ENCODE results near the gene DDIAS. TPM values are rescaled to one million over a fixed set of nuclear protein-coding genes. Genes with fewer than 3 reads are reported as not detected.
"Not testable (repeated sequence)": the region's sequence is repeated elsewhere in the genome, so short reads cannot be mapped to it uniquely, and the experiment has no call there.

Gene DDIAS
- total and polyA plus RNA-seq, 10 of the 15 experiments (the other 5 are each of a cell fraction or from before 2014, with no cell fraction given): 6.9 to 27.8 (median 12.9) TPM

DNA sequence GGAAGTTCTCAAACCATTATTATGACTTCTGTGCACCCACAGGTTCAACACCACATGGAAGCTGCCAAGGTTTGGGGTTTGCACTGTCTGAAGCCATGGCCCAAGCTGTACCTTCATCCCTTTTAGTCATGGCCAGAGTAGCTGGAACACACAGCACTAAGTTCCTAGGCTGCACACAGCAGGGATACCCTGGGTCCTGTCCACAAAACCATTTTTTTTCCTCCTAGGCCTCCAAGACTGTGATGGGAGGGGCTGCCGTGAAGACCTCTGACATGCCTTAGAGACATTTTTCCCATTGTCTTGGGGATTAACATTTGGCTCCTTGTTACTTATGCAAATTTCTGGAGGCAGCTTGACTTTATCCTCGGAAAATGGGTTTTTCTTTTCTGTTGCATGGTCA, 42.7 kb downstream of the DDIAS start (continued):
- TF ChIP-seq MEF2A (IDR thresholded peaks at IDR 0.05; ENCODE audit: insufficient read depth, low read depth, low read length): no peak
- no peak for TF ChIP-seq POLR2AphosphoS5 (IDR thresholded peaks at IDR 0.05; ENCODE audit: low read length)
- no peak for TF ChIP-seq ZNF384 (IDR thresholded peaks at IDR 0.05; ENCODE audit: borderline replicate concordance, low read depth, low read length)
- TF ChIP-seq, protein P1, sequence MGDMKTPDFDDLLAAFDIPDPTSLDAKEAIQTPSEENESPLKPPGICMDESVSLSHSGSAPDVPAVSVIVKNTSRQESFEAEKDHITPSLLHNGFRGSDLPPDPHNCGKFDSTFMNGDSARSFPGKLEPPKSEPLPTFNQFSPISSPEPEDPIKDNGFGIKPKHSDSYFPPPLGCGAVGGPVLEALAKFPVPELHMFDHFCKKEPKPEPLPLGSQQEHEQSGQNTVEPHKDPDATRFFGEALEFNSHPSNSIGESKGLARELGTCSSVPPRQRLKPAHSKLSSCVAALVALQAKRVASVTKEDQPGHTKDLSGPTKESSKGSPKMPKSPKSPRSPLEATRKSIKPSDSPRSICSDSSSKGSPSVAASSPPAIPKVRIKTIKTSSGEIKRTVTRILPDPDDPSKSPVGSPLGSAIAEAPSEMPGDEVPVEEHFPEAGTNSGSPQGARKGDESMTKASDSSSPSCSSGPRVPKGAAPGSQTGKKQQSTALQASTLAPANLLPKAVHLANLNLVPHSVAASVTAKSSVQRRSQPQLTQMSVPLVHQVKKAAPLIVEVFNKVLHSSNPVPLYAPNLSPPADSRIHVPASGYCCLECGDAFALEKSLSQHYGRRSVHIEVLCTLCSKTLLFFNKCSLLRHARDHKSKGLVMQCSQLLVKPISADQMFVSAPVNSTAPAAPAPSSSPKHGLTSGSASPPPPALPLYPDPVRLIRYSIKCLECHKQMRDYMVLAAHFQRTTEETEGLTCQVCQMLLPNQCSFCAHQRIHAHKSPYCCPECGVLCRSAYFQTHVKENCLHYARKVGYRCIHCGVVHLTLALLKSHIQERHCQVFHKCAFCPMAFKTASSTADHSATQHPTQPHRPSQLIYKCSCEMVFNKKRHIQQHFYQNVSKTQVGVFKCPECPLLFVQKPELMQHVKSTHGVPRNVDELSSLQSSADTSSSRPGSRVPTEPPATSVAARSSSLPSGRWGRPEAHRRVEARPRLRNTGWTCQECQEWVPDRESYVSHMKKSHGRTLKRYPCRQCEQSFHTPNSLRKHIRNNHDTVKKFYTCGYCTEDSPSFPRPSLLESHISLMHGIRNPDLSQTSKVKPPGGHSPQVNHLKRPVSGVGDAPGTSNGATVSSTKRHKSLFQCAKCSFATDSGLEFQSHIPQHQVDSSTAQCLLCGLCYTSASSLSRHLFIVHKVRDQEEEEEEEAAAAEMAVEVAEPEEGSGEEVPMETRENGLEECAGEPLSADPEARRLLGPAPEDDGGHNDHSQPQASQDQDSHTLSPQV (IDR thresholded peaks at IDR 0.05): no peak
- TF ChIP-seq PAX8 (IDR thresholded peaks at IDR 0.05): no peak
- no peak for TF ChIP-seq YBX1 (IDR thresholded peaks at IDR 0.05)
- no peak for TF ChIP-seq RBBP5 (conservative IDR thresholded peaks at IDR 0.05)
- TF ChIP-seq SIX5 (IDR thresholded peaks at IDR 0.05; ENCODE audit: low read depth, low read length, severe bottlenecking): no peak
- no peak for TF ChIP-seq HDAC6 (IDR thresholded peaks at IDR 0.05; ENCODE audit: unreplicated experiment)
- TF ChIP-seq SUZ12 (IDR thresholded peaks at IDR 0.05; ENCODE audit: unreplicated experiment): no peak
- TF ChIP-seq, protein P2, sequence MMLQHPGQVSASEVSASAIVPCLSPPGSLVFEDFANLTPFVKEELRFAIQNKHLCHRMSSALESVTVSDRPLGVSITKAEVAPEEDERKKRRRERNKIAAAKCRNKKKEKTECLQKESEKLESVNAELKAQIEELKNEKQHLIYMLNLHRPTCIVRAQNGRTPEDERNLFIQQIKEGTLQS (IDR thresholded peaks at IDR 0.05; ENCODE audit: borderline replicate concordance, extremely low read depth, low read depth, low read length): no peak

DNA sequence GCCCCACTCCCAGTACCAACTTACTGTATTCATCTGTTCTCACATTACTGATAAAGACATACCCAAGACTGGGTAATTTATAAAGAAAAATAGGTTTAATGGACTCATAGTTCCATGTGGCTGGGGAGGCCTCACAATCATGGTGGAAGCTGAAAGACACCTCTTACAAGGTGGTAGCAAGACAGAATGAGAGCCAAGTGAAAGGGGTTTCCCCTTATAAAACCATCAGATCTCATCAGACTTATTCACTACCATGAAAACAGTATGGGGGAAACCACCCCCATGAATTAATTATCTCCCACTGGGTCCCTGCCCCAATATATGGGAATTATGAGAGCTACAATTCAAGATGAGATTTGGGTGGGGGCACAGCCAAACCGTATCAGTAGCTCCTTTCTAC, 43.5 kb downstream of the DDIAS start:
- H3K9me3 ChIP-seq (replicated peaks; ENCODE audit: control insufficient read depth, insufficient read depth, low read length); H3K79me2 ChIP-seq (ENCODE audit: control insufficient read depth, insufficient read depth, low read length); H4K20me1 ChIP-seq (ENCODE audit: control insufficient read depth, insufficient read depth); H3K4me1 ChIP-seq (ENCODE audit: control insufficient read depth, insufficient read depth, low read length); H3K4me3 ChIP-seq; FAIRE-seq; CTCF ChIA-PET; H3K9ac ChIP-seq (ENCODE audit: control insufficient read depth, insufficient read depth, low read length); in situ Hi-C loops (cut with MboI); H3K36me3 ChIP-seq (ENCODE audit: control insufficient read depth in 2 of 2, insufficient read depth in 2 of 2, low read length in 1 of 2); H3K27ac ChIP-seq (ENCODE audit: control insufficient read depth, insufficient read depth); H2AFZ ChIP-seq (ENCODE audit: control insufficient read depth, low read depth, low read length); BruUV-seq (replicated peaks); RAD21 ChIA-PET (ENCODE audit: unreplicated experiment); DNase-seq (ENCODE audit: low read depth, low spot score); H3K4me2 ChIP-seq (ENCODE audit: control insufficient read depth, insufficient read depth); ATAC-seq; intact Hi-C loops (cut with micrococcal nuclease; ENCODE audit: unreplicated experiment); H3K27me3 ChIP-seq (replicated peaks in 1 of 2; ENCODE audit: control insufficient read depth in 2 of 2, insufficient read depth in 2 of 2, low read length in 1 of 2): not testable (repeated sequence)
- 68% methylated on average over 1 of the region's 1 CpG for WGBS (ENCODE audit: insufficient coverage, insufficient replicate concordance, low lambda C conversion rate, missing lambda C conversion rate)
- ChIA-PET SMC1A (ENCODE audit: uncharacterized antibody, unreplicated experiment) (interaction anchor here (1.2 to 4.9 kb wide), 5 partner anchors 10 to 112 kb away, joined by 3 to 29 read pairs (median 3); no protein-coding TSS in a partner anchor), POLR2A (interaction anchor here (0.6 kb wide), 1 partner anchor 473 kb away, joined by 3 read pairs; no protein-coding TSS in a partner anchor)
